OCI-LY7 (cell line): ENCODE measurements around the gene DUSP22.

ENCODE experiments used
- EZH2phosphoT487 ChIP-seq: fragments of 200-600 bp; sonication (generic); IDR thresholded peaks from 2 replicates; pipeline ENCODE4 v1.6.1; 2018; ENCODE audit warnings: low read depth, borderline replicate concordance, mild to moderate bottlenecking, mixed run types, antibody characterized with exemption, low read length, moderate library complexity, mixed read lengths
- TF ChIP-seq, protein P1 (sequence below): fragments of 200-600 bp; sonication (generic); conservative IDR thresholded peaks from 2 replicates; pipeline ENCODE4 v1.5.1; 2014; ENCODE audit warnings: mild to moderate bottlenecking, antibody characterized with exemption, low read length, moderate library complexity, mixed read lengths

DNA sequence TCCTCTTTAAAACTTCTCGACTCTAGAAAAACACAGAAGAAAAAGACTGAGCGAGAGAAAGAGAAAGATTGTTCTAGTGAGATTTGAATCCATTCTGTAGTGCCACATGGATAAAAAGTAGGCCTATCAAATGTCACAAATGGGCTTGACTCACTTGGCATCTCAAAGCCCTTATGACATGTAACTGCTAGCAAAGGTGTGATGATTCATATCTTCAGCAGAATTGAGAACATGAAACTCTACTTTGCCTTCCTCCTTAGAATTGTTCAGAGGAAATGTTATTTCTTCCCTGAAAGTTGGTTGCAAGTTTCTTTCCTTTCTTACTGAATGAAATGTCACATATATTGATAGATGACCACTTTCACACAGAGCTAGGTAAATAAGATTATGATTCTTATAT is 40.4 kb upstream of the DUSP22 start:
- TF ChIP-seq, protein P1, sequence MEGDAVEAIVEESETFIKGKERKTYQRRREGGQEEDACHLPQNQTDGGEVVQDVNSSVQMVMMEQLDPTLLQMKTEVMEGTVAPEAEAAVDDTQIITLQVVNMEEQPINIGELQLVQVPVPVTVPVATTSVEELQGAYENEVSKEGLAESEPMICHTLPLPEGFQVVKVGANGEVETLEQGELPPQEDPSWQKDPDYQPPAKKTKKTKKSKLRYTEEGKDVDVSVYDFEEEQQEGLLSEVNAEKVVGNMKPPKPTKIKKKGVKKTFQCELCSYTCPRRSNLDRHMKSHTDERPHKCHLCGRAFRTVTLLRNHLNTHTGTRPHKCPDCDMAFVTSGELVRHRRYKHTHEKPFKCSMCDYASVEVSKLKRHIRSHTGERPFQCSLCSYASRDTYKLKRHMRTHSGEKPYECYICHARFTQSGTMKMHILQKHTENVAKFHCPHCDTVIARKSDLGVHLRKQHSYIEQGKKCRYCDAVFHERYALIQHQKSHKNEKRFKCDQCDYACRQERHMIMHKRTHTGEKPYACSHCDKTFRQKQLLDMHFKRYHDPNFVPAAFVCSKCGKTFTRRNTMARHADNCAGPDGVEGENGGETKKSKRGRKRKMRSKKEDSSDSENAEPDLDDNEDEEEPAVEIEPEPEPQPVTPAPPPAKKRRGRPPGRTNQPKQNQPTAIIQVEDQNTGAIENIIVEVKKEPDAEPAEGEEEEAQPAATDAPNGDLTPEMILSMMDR: no peak
- TF ChIP-seq EZH2phosphoT487: no peak
